H1 (cell line): Measurements from ENCODE around the gene CD276. TPM values are rescaled to one million over a fixed set of nuclear protein-coding genes. Genes with fewer than 3 reads are reported as not detected.
A peak's percentile ranks its signal among the peaks of the same experiment; 100 is the strongest.

Experiments
- CTCF ChIA-PET: fragments of 300-600 bp; sonication (Branson Sonifier 250); formaldehyde crosslinking; loops from one replicate; lab custom pipeline; 2021; ENCODE audit not compliant: partially characterized antibody; lab: Charles Lee
- POLR2A ChIA-PET: fragments of 300-600 bp; sonication (Branson Sonifier 250); formaldehyde crosslinking; loops from one replicate; lab custom pipeline; 2021; ENCODE audit warnings: inconsistent platforms; ENCODE audit not compliant: partially characterized antibody; lab: Charles Lee
- DNase-seq, 2 experiments: peaks; one replicate each; pipeline versions ENCODE4 v3.0.0 to v3.0.0-alpha.2; 2010 to 2022; ENCODE audit warnings: low spot score in 2 of 2, low read depth in 1 of 2, mixed read lengths in 1 of 2
- FAIRE-seq: peaks from 2 replicates; lab custom pipeline; 2011; peaks lifted over from hg19 to GRCh38; lab: Jason Lieb, UNC
- H2AFZ ChIP-seq: 2 replicates; pipeline ENCODE4 v1.8.1; 2012; ENCODE audit warnings: low read length, inconsistent platforms
- H2AK5ac ChIP-seq: 2 replicates; pipeline ENCODE4 v1.6.1; 2013; ENCODE audit warnings: low read depth, low read length
- H2BK120ac ChIP-seq: replicated peaks from 2 replicates; pipeline ENCODE3; 2013; ENCODE audit warnings: low read depth, low read length, inconsistent platforms
- H2BK12ac ChIP-seq: 2 replicates; pipeline ENCODE4 v1.6.1; 2013; ENCODE audit warnings: low read depth, low read length
- H2BK15ac ChIP-seq: 2 replicates; pipeline ENCODE4 v1.6.1; 2013; ENCODE audit warnings: low read length
- H2BK20ac ChIP-seq: 2 replicates; pipeline ENCODE4 v1.6.1; 2013; ENCODE audit warnings: low read length
- H2BK5ac ChIP-seq: 2 replicates; pipeline ENCODE4 v1.6.1; 2013; ENCODE audit warnings: low read depth, low read length
- H3K14ac ChIP-seq: 2 replicates; pipeline ENCODE4 v1.6.1; 2013; ENCODE audit warnings: inconsistent platforms; ENCODE audit not compliant: insufficient read length
- H3K18ac ChIP-seq: 2 replicates; pipeline ENCODE4 v1.6.1; 2013; ENCODE audit warnings: low read length; ENCODE audit errors: extremely low read depth
- H3K23ac ChIP-seq: 2 replicates; pipeline ENCODE4 v1.6.1; 2013; ENCODE audit warnings: inconsistent platforms; ENCODE audit not compliant: insufficient read length
- H3K23me2 ChIP-seq: 2 replicates; pipeline ENCODE4 v1.6.1; 2013; ENCODE audit warnings: low read depth, low read length
- H3K27ac ChIP-seq: 2 replicates; pipeline ENCODE4 v1.6.1; 2011; ENCODE audit warnings: low read depth, low read length, inconsistent platforms
- H3K27me3 ChIP-seq, 4 experiments: replicated peaks in 1 of 4; 1 replicate in 1 of 4; 2 replicates in 3 of 4; pipeline versions ENCODE4 v1.6.1 to v1.8.1; 2011 to 2013; ENCODE audit warnings: low read length in 3 of 4, mild to moderate bottlenecking in 3 of 4, inconsistent platforms in 2 of 4, mixed read lengths in 2 of 4, moderate library complexity in 1 of 4; ENCODE audit not compliant: control insufficient read depth in 3 of 4, insufficient read depth in 3 of 4; ENCODE audit errors: extremely low read depth in 1 of 4
- H3K36me3 ChIP-seq, 4 experiments: 2 replicates each; pipeline versions ENCODE4 v1.6.1 to v1.8.1; 2011 to 2013; ENCODE audit warnings: mild to moderate bottlenecking in 4 of 4, low read length in 3 of 4, moderate library complexity in 2 of 4, control low read depth in 1 of 4, inconsistent platforms in 1 of 4; ENCODE audit not compliant: insufficient read depth in 4 of 4, control insufficient read depth in 2 of 4
- H3K4ac ChIP-seq: replicated peaks from 2 replicates; pipeline ENCODE3; 2013; ENCODE audit warnings: low read length, low read depth, mixed read lengths, inconsistent platforms; ENCODE audit not compliant: insufficient read length
- H3K4me1 ChIP-seq, 4 experiments: replicated peaks in 1 of 4; 1 replicate in 1 of 4; 2 replicates in 3 of 4; pipeline versions ENCODE4 v1.6.1 to v1.8.1; 2011 to 2013; ENCODE audit warnings: low read length in 3 of 4, inconsistent platforms in 2 of 4, mixed read lengths in 1 of 4; ENCODE audit not compliant: insufficient read depth in 4 of 4, control insufficient read depth in 3 of 4
- H3K4me2 ChIP-seq, 2 experiments: 2 replicates each; pipeline versions ENCODE4 v1.6.1 to v1.8.1; 2011 to 2013; ENCODE audit warnings: low read depth in 2 of 2, low read length in 2 of 2, control low read depth in 1 of 2, inconsistent platforms in 1 of 2, mild to moderate bottlenecking in 1 of 2; ENCODE audit not compliant: insufficient read depth in 1 of 2
- H3K4me3 ChIP-seq, 4 experiments: fragments of 200-600, 300-600 bp in 1 of 4; sonication (generic), shearing (Covaris generic), sonication (Bioruptor Twin) in 1 of 4; 2 replicates each; pipeline versions ENCODE4 v1.5.1 to v1.8.1; 2011 to 2016; ENCODE audit warnings: low read length in 4 of 4, low read depth in 3 of 4, control low read depth in 2 of 4, inconsistent platforms in 2 of 4, mild to moderate bottlenecking in 2 of 4, mixed read lengths in 1 of 4, moderate library complexity in 1 of 4; ENCODE audit not compliant: insufficient read depth in 2 of 4; ENCODE audit errors: extremely low read depth in 1 of 4
- H3K56ac ChIP-seq: replicated peaks from 2 replicates; pipeline ENCODE3; 2013; ENCODE audit warnings: low read depth, mild to moderate bottlenecking, mixed read lengths, low read length, inconsistent platforms; ENCODE audit not compliant: insufficient read length
- H3K79me1 ChIP-seq: 2 replicates; pipeline ENCODE4 v1.6.1; 2013; ENCODE audit warnings: low read depth, low read length, control low read depth
- H3K79me2 ChIP-seq, 2 experiments: 2 replicates each; pipeline versions ENCODE4 v1.6.1 to v1.8.1; 2012 to 2013; ENCODE audit warnings: low read length in 2 of 2, mild to moderate bottlenecking in 2 of 2, inconsistent platforms in 1 of 2; ENCODE audit not compliant: insufficient read depth in 2 of 2, control insufficient read depth in 1 of 2
- H3K9ac ChIP-seq, 4 experiments: replicated peaks in 1 of 4; 1 replicate in 1 of 4; 2 replicates in 3 of 4; pipeline versions ENCODE4 v1.6.1 to v1.8.1; 2011 to 2013; ENCODE audit warnings: low read depth in 3 of 4, low read length in 3 of 4, control low read depth in 2 of 4, mild to moderate bottlenecking in 2 of 4, moderate library complexity in 2 of 4, inconsistent platforms in 1 of 4; ENCODE audit errors: extremely low read depth in 1 of 4
- H3K9me3 ChIP-seq, 2 experiments: 2 replicates each; pipeline versions ENCODE4 v1.6.1 to v1.8.1; 2012 to 2013; ENCODE audit warnings: mild to moderate bottlenecking in 2 of 2, moderate library complexity in 2 of 2, control low read depth in 1 of 2, inconsistent platforms in 1 of 2, low read depth in 1 of 2, low read length in 1 of 2, mixed read lengths in 1 of 2; ENCODE audit not compliant: insufficient read depth in 2 of 2
- H4K20me1 ChIP-seq, 2 experiments: replicated peaks in 1 of 2; 2 replicates each; pipeline versions ENCODE3 to v1.8.1; 2011 to 2013; ENCODE audit warnings: inconsistent platforms in 2 of 2, low read length in 2 of 2, mild to moderate bottlenecking in 1 of 2; ENCODE audit not compliant: insufficient read depth in 2 of 2, control insufficient read depth in 1 of 2
- H4K5ac ChIP-seq: 2 replicates; pipeline ENCODE4 v1.6.1; 2013; ENCODE audit warnings: low read length, low read depth, mixed read lengths, inconsistent platforms; ENCODE audit not compliant: insufficient read length
- H4K8ac ChIP-seq: 2 replicates; pipeline ENCODE4 v1.8.0; 2013; ENCODE audit warnings: mild to moderate bottlenecking, moderate library complexity, low read length, inconsistent platforms; ENCODE audit not compliant: insufficient read depth; ENCODE audit errors: extremely low read depth
- H4K91ac ChIP-seq: replicated peaks from 2 replicates; pipeline ENCODE3; 2013; ENCODE audit warnings: low read length, mixed read lengths, inconsistent platforms; ENCODE audit not compliant: insufficient read length
- BACH1 ChIP-seq: IDR thresholded peaks from 2 replicates; pipeline ENCODE4 v1.6.1; 2012; ENCODE audit warnings: low read length, improper control_type of control experiment
- CHD1 ChIP-seq: IDR thresholded peaks from 2 replicates; pipeline ENCODE4 v1.6.1; 2012; ENCODE audit warnings: low read depth, low read length, improper control_type of control experiment
- KDM4A ChIP-seq: IDR thresholded peaks from one replicate; pipeline ENCODE4 v1.7.1; 2012; ENCODE audit warnings: low read depth, mild to moderate bottlenecking, moderate library complexity, low read length, inconsistent platforms; ENCODE audit not compliant: severe bottlenecking
- SRF ChIP-seq: IDR thresholded peaks from 2 replicates; pipeline ENCODE4 v1.6.1; 2011; ENCODE audit warnings: mild to moderate bottlenecking, low read depth, low read length, moderate library complexity
- ZNF274 ChIP-seq: IDR thresholded peaks from 2 replicates; pipeline ENCODE4 v1.7.0; 2012; ENCODE audit warnings: low read length, borderline replicate concordance; ENCODE audit errors: extremely low read depth
- WGBS, 2 experiments: shearing (Covaris generic) in 1 of 2; methylation state at CpG; one replicate each; pipeline versions ENCODE4 v1.1.6 to v1.1.7; 2013 to 2015; ENCODE audit warnings: low lambda C conversion rate in 2 of 2, mixed read lengths in 2 of 2, inconsistent platforms in 1 of 2, low coverage in 1 of 2, missing lambda C conversion rate in 1 of 2; ENCODE audit not compliant: insufficient replicate concordance in 2 of 2, insufficient coverage in 1 of 2, insufficient read length in 1 of 2; ENCODE audit errors: extremely low coverage in 1 of 2, missing lambda C conversion rate in 1 of 2; 5-methylcytosine and 5-hydroxymethylcytosine counted together
- polyA plus RNA-seq, 7 experiments: library from polyadenylated mRNA; depleted of rRNA in 3 of 7; stranded (reverse) in 5 of 7; unstranded in 2 of 7; fragments of >200 nt in 5 of 7; fragments of 200-250 nt in 2 of 7; gene quantifications; 1 replicate in 5 of 7; 2 replicates in 1 of 7; 4 replicates in 1 of 7; pipeline versions ENCODE4 v1.2.1 to v1.2.3, GENCODE V29; 2011 to 2013; ENCODE audit warnings: missing spikeins in 2 of 7, mixed read lengths in 2 of 7
- total RNA-seq: library from RNA; stranded (reverse); fragmentation: NEBNext Ultra II Directional; extraction: Animal tissue kit (Norgen Biotek cat#: 25700); gene quantifications from 2 replicates; pipeline ENCODE4 v1.2.1, GENCODE V29; 2021

The CD276 gene
- total and polyA plus RNA-seq, 2 of the 8 experiments (the other 6 are each of a cell fraction or from before 2014, with no cell fraction given) = 156 to 158 TPM

GRCh38 chr15:73754461-73754860, 70.3 kb downstream of the CD276 start:
- H4K5ac ChIP-seq = no peak overlapping the region
- H3K79me2 ChIP-seq = no peaks in the 10 kb centered on the region
- H3K36me3 ChIP-seq = no peaks in the 10 kb centered on the region
- H2BK120ac ChIP-seq = peak overlapping the region; percentile 38
- H3K27ac ChIP-seq = no peak overlapping the region
- H3K14ac ChIP-seq = no peak overlapping the region
- H2BK20ac ChIP-seq = peak overlapping the region; percentile 86; the same call in 1 of the 2 replicates
- no peaks in the 10 kb centered on the region for H3K9me3 ChIP-seq
- H2BK12ac ChIP-seq = peak overlapping the region; percentile 52; the same call in 1 of the 2 replicates
- POLR2A ChIA-PET = interaction anchor here (0.9 to 1.4 kb wide), 8 partner anchors 9 to 168 kb away, joined by 3 to 6 read pairs (median 4); no protein-coding TSS in a partner anchor
- H4K8ac ChIP-seq = no peak overlapping the region
- no peak for DNase-seq
- H2AK5ac ChIP-seq = no peak overlapping the region
- H3K56ac ChIP-seq = peak overlapping the region; percentile 7
- H2BK5ac ChIP-seq = peak overlapping the region; percentile 1; the same call in 1 of the 2 replicates
- TF ChIP-seq SRF = no peak
- no peak for TF ChIP-seq BACH1
- TF ChIP-seq ZNF274 = no peak
- TF ChIP-seq CHD1 = no peak
- no peak for TF ChIP-seq KDM4A
- TF ChIP-seq, all 59 proteins: peak for 0
- Histone ChIP-seq H3K4me2 (peak overlapping the region; percentile 85 to 91; a peak in 2 of 4 replicates), H3K79me1 (no peaks in the 10 kb centered on the region), H3K4me1 (peaks cover 11 to 19% (median 14%) of the 10 kb centered on the region in 4 experiments), H3K23ac (no peak overlapping the region), H4K91ac (peak overlapping the region; percentile 98), H3K4ac (no peak overlapping the region), H3K23me2 (peaks cover 16% of the 10 kb centered on the region; the same call in 1 of the 2 replicates), H2AFZ (no peak overlapping the region), H2BK15ac (no peak overlapping the region; the same call in 1 of the 2 replicates), H3K9ac (no peak overlapping the region), H4K20me1 (no peaks in the 10 kb centered on the region), H3K18ac (peak overlapping the region; percentile 56; the same call in 1 of the 2 replicates), H3K27me3 (peaks cover 0 to 24% (median 13%) of the 10 kb centered on the region in 4 experiments; a peak in 6 of 7 replicates), H3K4me3 (peak overlapping the region in 1 of 4 experiments; percentile 87; a peak in 1 of 8 replicates)
- FAIRE-seq = no peak
- WGBS, 2 experiments = 81% methylated on average over 8 of the region's 8 CpGs; no CpG with 5 or more reads in 1 of the 2 experiments
- CTCF ChIA-PET = interaction anchor here (1.0 to 9.4 kb wide), 5 partner anchors 13 to 50 kb away, joined by 4 to 45 read pairs (median 4); no protein-coding TSS in a partner anchor
